Subcutaneous adipose tissue (tissue), 4 donors: ENCODE measurements around the gene ADK. TPM values are rescaled to one million over a fixed set of nuclear protein-coding genes. Genes with fewer than 3 reads are reported as not detected.

Experiments used
- total RNA-seq, 4 donors: library from RNA; depleted of rRNA; stranded (reverse); fragments of >200 nt; gene quantifications; one replicate each; pipeline ENCODE4 v1.1.0, GENCODE V29; 2016
- TF ChIP-seq, protein P1 (sequence below): fragments of 450-650 bp; IDR thresholded peaks from one replicate; pipeline ENCODE4 v1.5.1; 2016; ENCODE audit warnings: low read depth, mild to moderate bottlenecking, control low read depth, antibody characterized with exemption, moderate library complexity

The ADK gene
- total RNA-seq, 4 donors from 2014 or later: 21.7 to 52.2 (median 38.8) TPM

DNA sequence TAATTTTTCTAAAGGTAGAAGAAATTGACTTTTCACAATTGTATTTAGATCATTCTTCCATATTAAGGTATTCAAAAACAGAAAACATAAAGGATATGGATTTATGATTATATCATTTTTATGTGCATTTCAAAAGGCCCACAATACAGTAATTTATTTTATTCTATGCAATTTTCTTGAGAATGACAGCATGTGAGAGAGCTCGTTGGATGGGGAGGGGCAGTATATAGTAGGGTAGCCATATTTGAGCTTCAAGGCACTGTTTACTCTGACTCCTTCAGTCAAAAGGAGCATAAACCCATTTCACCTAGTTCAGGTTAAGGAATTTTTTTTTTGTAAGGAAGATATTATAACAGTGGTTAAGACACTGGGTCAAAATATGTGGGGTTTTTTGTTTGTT is 534.5 kb downstream of the ADK start:
- TF ChIP-seq, protein P1, sequence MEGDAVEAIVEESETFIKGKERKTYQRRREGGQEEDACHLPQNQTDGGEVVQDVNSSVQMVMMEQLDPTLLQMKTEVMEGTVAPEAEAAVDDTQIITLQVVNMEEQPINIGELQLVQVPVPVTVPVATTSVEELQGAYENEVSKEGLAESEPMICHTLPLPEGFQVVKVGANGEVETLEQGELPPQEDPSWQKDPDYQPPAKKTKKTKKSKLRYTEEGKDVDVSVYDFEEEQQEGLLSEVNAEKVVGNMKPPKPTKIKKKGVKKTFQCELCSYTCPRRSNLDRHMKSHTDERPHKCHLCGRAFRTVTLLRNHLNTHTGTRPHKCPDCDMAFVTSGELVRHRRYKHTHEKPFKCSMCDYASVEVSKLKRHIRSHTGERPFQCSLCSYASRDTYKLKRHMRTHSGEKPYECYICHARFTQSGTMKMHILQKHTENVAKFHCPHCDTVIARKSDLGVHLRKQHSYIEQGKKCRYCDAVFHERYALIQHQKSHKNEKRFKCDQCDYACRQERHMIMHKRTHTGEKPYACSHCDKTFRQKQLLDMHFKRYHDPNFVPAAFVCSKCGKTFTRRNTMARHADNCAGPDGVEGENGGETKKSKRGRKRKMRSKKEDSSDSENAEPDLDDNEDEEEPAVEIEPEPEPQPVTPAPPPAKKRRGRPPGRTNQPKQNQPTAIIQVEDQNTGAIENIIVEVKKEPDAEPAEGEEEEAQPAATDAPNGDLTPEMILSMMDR: no peak

DNA sequence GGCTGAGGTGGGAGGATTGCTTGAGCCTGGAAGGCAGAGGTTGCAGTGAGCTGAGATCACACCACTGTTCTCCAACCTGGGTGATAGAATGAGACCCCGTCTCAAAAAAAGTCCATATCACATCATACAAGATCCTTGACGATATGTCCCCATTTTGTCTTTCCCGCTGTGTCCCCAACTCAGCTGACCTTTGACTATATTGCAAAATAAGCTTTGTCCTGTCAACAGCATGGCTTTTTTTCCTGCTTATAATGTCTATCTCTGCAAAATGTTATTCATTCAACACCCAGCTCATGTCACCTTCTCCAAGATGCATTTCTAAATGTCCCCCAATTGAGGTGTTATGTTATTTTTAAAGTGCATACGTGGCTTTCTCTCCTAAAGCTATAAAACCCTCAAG is 539.4 kb downstream of the ADK start:
- TF ChIP-seq, protein P1: no peak

DNA sequence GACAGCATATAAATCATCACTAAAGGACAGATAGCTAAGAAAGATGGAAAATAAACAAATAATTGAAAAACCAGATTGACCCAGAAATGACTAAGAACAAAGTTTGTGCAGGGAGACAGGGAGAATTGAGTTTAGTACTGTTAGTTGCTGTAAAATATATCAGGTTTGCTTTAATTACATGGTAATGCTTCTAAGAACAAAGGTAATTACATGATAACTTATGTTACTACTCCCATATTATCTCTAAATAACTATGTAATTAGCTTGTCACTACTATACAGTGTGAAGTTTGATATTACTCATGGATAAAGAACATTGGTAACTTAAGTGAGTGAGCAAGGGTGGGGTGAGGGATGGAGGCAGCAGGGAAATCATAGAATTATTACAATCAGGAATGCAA is 540.1 kb downstream of the ADK start:
- TF ChIP-seq, protein P1: no peak

DNA sequence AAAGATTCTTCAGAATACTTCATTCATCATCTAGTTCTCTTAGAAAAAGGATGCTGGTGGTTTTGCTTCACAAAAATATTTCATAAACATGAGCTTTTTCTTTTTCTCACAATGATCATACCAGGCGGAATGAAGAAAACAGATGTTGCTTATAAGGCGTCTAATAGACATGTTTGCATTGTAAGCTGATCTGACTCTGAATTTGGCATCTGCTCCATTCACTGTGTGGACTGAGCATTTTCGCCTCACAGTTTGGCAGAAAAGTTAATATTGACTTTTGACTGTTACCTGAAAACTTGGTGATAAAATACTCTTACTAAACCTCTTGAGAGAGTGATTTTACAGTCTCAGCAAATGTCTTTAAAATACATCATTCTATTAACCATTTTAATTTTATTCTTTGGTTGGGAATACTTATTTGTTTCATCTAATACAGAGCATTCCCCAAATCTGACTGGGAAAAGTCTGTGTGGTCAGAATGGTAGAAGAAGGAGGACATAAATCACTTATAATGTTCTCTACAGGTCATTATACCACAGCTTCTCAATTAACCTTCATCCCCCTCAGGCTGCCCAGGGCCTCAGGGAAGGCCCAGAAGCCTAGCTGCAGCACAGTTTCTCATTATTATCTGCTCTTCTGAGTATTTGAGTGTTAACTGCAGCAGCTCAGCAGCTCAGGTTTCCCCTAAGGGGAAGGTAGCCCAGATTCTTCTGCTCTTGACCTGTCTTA is 553.8 kb downstream of the ADK start:
- TF ChIP-seq, protein P1: no peak

DNA sequence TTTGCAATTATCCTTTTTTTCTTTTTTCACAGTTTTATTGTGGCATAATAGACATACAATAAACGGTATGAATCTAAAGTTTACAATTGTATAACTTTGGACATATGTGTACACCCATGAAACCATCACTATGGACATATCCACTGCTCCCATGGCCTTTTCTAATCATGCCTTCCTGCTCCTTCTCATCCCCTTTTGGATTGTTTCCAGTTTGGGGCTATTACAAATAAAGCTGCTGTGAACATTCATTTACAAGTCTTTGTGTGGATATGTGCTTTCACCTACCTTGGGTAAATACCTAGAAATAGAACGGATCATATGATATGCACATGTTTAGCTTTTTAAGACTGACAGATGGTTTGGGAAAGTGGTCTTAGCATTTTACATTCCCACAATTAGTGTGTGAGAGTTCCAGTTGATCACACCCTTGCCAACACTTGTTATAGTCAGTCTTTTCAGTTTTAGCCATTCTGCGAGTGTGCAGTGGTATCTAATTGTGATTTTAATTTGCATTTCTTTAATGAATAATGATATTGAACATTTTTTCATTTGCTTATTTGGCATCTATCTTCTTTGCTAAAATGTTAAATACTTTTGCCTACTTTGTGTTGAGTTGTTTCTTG is 554.4 kb downstream of the ADK start:
- TF ChIP-seq, protein P1: no peak

DNA sequence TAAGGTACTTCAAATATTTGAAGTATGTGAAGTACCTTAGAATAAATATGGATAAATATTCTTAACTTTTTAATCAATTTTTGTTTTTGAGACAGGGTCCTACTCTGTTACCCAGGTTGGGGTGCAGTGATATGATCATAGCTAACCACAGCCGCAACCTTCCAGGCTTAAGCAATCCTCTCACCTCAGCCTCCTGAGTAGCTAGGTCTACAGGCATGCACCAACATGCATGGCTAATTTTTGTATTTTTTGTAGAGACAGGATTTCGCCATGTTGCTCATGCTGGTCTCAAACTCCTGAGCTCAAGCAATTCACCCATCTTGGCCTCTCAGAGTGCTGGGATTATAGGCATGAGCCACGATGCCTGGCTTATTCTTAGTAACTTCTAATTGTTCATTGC is 555.9 kb downstream of the ADK start:
- TF ChIP-seq, protein P1: no peak

DNA sequence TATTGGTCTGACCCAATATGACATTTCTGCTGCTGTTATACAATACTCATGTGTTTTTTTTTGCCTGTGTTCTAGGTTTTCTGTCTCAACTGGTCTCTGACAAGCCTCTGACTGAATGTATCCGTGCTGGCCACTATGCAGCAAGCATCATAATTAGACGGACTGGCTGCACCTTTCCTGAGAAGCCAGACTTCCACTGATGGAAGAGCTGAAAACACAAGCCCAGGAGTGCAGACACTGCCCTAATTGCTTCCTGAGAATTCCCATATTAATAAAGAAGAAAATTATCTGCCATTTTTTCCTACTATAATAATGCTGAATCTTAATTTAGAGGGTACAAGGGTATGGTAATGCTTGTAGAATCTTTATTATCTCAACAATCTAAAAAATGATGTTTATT is 557.2 kb downstream of the ADK start:
- TF ChIP-seq, protein P1: no peak
